C4-2B (cell line): Measurements from ENCODE around the gene H1-8.

Experiments
- CTCF ChIP-seq: fragments of 450-650 bp; conservative IDR thresholded peaks from 2 replicates; pipeline ENCODE4 v1.5.1; 2017; ENCODE audit warnings: mild to moderate bottlenecking
- ZFX ChIP-seq: fragments of 450-650 bp; IDR thresholded peaks from 2 replicates; pipeline ENCODE4 v1.6.1; 2017

- TF ChIP-seq CTCF (no peak), ZFX (no peak)
These were observed 19.8 kb downstream of the H1-8 start for GRCh38 chr3:129562803-129563202.
